ENCODE measurements around the gene TTC19.

GRCh38 chr17:15973016-15973415 lies 26.6 kb upstream of the TTC19 start:
- TF ChIP-seq, protein P1, sequence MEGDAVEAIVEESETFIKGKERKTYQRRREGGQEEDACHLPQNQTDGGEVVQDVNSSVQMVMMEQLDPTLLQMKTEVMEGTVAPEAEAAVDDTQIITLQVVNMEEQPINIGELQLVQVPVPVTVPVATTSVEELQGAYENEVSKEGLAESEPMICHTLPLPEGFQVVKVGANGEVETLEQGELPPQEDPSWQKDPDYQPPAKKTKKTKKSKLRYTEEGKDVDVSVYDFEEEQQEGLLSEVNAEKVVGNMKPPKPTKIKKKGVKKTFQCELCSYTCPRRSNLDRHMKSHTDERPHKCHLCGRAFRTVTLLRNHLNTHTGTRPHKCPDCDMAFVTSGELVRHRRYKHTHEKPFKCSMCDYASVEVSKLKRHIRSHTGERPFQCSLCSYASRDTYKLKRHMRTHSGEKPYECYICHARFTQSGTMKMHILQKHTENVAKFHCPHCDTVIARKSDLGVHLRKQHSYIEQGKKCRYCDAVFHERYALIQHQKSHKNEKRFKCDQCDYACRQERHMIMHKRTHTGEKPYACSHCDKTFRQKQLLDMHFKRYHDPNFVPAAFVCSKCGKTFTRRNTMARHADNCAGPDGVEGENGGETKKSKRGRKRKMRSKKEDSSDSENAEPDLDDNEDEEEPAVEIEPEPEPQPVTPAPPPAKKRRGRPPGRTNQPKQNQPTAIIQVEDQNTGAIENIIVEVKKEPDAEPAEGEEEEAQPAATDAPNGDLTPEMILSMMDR (IDR thresholded peaks at IDR 0.05), result no peak
- no peak for TF ChIP-seq POLR2A (IDR thresholded peaks at IDR 0.05)

Measured in body of pancreas (tissue), 4 donors.